GM19438 (cell line): ENCODE measurements around the gene SLC39A7.

Experiments used
- ATAC-seq: cut with Tn5 transposase; IDR thresholded peaks from one replicate; pipeline ENCODE4 v1.9.1; 2021; ENCODE audit warnings: low read depth; ENCODE audit not compliant: unreplicated experiment

Gene SLC39A7

GRCh38 chr6:33169291-33170175 is 31.1 kb upstream of the SLC39A7 start:
- ATAC-seq = no peak

GRCh38 chr6:33170176-33171015 is 30.3 kb upstream of the SLC39A7 start:
- ATAC-seq = no peak

GRCh38 chr6:33171016-33171879 is 29.4 kb upstream of the SLC39A7 start:
- no peak for ATAC-seq

GRCh38 chr6:33171880-33172687 is 28.6 kb upstream of the SLC39A7 start:
- ATAC-seq = no peak

GRCh38 chr6:33172688-33173534 is 27.8 kb upstream of the SLC39A7 start:
- ATAC-seq = no peak

GRCh38 chr6:33173535-33174180 is 27.0 kb upstream of the SLC39A7 start:
- no peak for ATAC-seq

- no peak for ATAC-seq
Observed at GRCh38 chr6:33174784-33175183, 25.9 kb upstream of the SLC39A7 start.

- ATAC-seq = no peak
Observed at GRCh38 chr6:33175436-33176069, 25.1 kb upstream of the SLC39A7 start.

- ATAC-seq = no peak
Observed at GRCh38 chr6:33176906-33177305, 23.8 kb upstream of the SLC39A7 start.

- ATAC-seq = no peak
Observed at GRCh38 chr6:33177552-33178446, 22.9 kb upstream of the SLC39A7 start.

GRCh38 chr6:33178755-33179475 is 21.8 kb upstream of the SLC39A7 start:
- no peak for ATAC-seq

- no peak for ATAC-seq
Observed at GRCh38 chr6:33181141-33181540, 19.5 kb upstream of the SLC39A7 start.

- no peak for ATAC-seq
Observed at GRCh38 chr6:33183071-33183683, 17.5 kb upstream of the SLC39A7 start.

- ATAC-seq = no peak
Observed at GRCh38 chr6:33185190-33185589, 15.5 kb upstream of the SLC39A7 start.

GRCh38 chr6:33185654-33186187 is 14.9 kb upstream of the SLC39A7 start:
- no peak for ATAC-seq

GRCh38 chr6:33187809-33188208 is 12.9 kb upstream of the SLC39A7 start:
- ATAC-seq = no peak
